Gastroesophageal sphincter (tissue), 4 donors: ENCODE measurements around the gene STUM. TPM values are rescaled to one million over a fixed set of nuclear protein-coding genes. Genes with fewer than 3 reads are reported as not detected.

Experiments used
- ATAC-seq: fragments of 150-250 bp; one replicate; pipeline ENCODE4 v1.9.1; 2016; ENCODE audit warnings: mild to moderate bottlenecking, moderate library complexity
- H3K27ac ChIP-seq, 4 donors: fragments of 200-600 bp; sonication (generic) in 3 of 4; 1 replicate in 3 of 4; 2 replicates in 1 of 4; pipeline ENCODE4 v1.5.1; 2016 to 2019
- H3K27me3 ChIP-seq: fragments of 200-600 bp; sonication (generic); one replicate; pipeline ENCODE4 v1.5.1; 2019
- H3K36me3 ChIP-seq, 2 donors: fragments of 200-600 bp; sonication (generic); one replicate each; pipeline ENCODE4 v1.5.1; 2019; ENCODE audit warnings: control low read depth in 1 of 2
- H3K4me1 ChIP-seq, 3 donors: fragments of 200-600 bp; sonication (generic); 1 replicate in 2 of 3; 2 replicates in 1 of 3; pipeline ENCODE4 v1.5.1; 2016 to 2019; ENCODE audit warnings: control low read depth in 2 of 3
- H3K4me3 ChIP-seq, 2 donors: fragments of 200-600 bp; sonication (generic); one replicate each; pipeline ENCODE4 v1.5.1; 2019; ENCODE audit warnings: mild to moderate bottlenecking in 1 of 2, moderate library complexity in 1 of 2
- H3K9me3 ChIP-seq, 3 donors: fragments of 200-600 bp; sonication (generic); one replicate each; pipeline ENCODE4 v1.5.1; 2017 to 2019; ENCODE audit warnings: control low read depth in 2 of 3
- CTCF ChIP-seq, 4 experiments: fragments of 200-600 bp in 2 of 4; fragments of 450-650 bp in 2 of 4; sonication (generic) in 1 of 4; IDR thresholded peaks; one replicate each; pipeline ENCODE4 v1.5.1; 2017 to 2019; ENCODE audit warnings: antibody characterized with exemption in 4 of 4, mild to moderate bottlenecking in 2 of 4, moderate library complexity in 2 of 4
- EP300 ChIP-seq: sonication (generic); formaldehyde crosslinking; IDR thresholded peaks from one replicate; pipeline ENCODE4 v1.6.1; 2017; ENCODE audit warnings: antibody characterized with exemption, mild to moderate bottlenecking
- POLR2A ChIP-seq, 2 donors: fragments of 450-650 bp; IDR thresholded peaks; one replicate each; pipeline ENCODE4 v1.6.1; 2017; ENCODE audit warnings: antibody characterized with exemption in 2 of 2, mild to moderate bottlenecking in 2 of 2, moderate library complexity in 1 of 2
- POLR2AphosphoS5 ChIP-seq: sonication (generic); formaldehyde crosslinking; IDR thresholded peaks from one replicate; pipeline ENCODE4 v1.6.1; 2017; ENCODE audit warnings: antibody characterized with exemption
- WGBS, 2 donors: methylation state at CpG; one replicate each; pipeline ENCODE4 v1.1.5; 2018; ENCODE audit warnings: low coverage in 1 of 2; 5-methylcytosine and 5-hydroxymethylcytosine counted together
- total RNA-seq, 4 donors: library from RNA; depleted of rRNA; stranded (reverse); fragments of >200 nt; gene quantifications; one replicate each; pipeline ENCODE4 v1.1.0, GENCODE V29; 2016

Gene STUM
- total RNA-seq, 4 donors from 2014 or later, result 2.8 to 9.1 (median 4.5) TPM

DNA sequence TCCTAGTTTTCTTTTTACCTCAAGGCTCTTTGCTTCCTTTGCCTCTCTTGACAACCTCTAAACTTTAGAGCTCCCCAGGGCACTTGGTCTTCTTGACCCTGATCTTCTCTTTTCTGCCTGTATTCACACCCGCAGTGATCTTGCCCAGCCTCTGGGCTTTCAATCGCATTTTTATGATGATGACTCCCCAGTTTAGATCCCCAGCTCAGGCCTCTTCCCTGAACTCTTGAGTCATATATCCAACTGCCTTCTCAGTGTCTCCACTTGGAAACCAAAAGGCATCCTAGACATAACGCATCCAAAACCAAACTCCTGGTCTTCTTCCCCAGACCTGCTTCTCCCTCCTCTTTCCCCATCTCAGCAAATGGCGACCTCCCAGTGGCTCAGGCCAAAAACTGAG lies 6.5 kb downstream of the STUM start:
- TF ChIP-seq EP300, result no peak
- no peaks in the 10 kb centered on the region for H3K27me3 ChIP-seq
- no peaks in the 10 kb centered on the region for H3K36me3 ChIP-seq
- H3K4me1 ChIP-seq, result peaks cover 0 to 23% (median 2%) of the 10 kb centered on the region in 3 donors
- 83 to 95% methylated on average over 4 of the region's 4 CpGs for WGBS, 2 donors
- H3K9me3 ChIP-seq, result no peaks in the 10 kb centered on the region
- no peak overlapping the region for H3K27ac ChIP-seq
- H3K4me3 ChIP-seq, result no peak overlapping the region
- no peak for ATAC-seq

DNA sequence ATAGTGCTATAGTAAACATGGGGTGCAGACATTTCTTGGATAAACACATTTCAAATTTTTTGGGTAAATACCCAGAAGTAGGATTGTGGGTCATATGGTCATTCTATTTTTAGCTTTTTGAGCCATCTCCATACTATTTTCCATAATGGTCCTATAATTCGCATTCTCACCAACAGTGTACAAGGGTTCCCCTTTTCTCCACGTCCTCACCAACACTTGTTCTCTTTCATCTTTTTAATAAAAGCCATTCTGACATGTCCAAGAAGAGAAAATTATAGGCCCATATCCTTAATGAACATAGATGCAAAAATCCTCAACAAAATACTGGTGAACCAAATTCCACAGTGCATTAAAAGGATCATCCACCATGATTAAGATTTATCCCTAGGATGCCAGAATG lies 8.9 kb downstream of the STUM start:
- Histone ChIP-seq H3K27ac (no peak overlapping the region), H3K9me3 (no peaks in the 10 kb centered on the region), H3K27me3 (no peaks in the 10 kb centered on the region), H3K4me1 (no peaks in the 10 kb centered on the region), H3K4me3 (no peak overlapping the region), H3K36me3 (no peaks in the 10 kb centered on the region)
- no peak for TF ChIP-seq EP300
- no peak for TF ChIP-seq CTCF (IDR thresholded peaks at IDR 0.05)
- no peak for TF ChIP-seq POLR2A (IDR thresholded peaks at IDR 0.05)
- no peak for TF ChIP-seq POLR2AphosphoS5
- WGBS, 2 donors, result 88 to 93% methylated on average over 2 of the region's 2 CpGs
- no peak for ATAC-seq

DNA sequence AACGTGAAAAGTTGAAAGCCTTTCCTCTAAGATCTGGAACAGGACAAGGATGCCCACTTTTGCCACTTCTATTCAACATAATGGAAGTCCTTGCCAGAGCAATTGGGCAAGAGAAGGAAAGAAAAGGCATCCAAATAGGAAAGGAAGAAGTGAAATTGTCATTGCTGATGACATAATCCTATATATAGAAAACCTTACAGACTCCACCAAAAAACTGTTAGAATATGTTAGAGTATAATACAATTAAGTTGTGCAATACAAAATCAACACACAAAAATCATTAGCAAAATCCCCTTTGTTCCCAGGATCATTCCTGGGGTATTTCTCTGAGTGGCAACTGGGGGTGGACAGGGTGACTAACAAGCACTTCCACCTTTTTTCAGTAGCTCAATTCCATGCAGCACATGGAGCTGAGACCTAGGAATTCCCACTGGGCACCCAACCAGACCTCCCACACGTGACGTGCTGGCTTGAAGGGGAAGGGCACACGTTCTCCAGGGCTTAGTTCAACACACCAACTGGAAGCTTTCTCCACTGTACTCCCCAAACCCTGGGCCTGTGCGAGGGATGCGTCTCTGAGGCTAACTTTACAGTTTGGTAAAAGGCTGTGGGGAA lies 9.6 kb downstream of the STUM start:
- Histone ChIP-seq H3K27me3 (no peaks in the 10 kb centered on the region), H3K27ac (no peak overlapping the region), H3K36me3 (no peaks in the 10 kb centered on the region), H3K9me3 (no peaks in the 10 kb centered on the region), H3K4me1 (peaks cover 0 to 5% (median under 1%) of the 10 kb centered on the region in 3 donors), H3K4me3 (no peak overlapping the region)
- TF ChIP-seq CTCF (IDR thresholded peaks at IDR 0.05) (no peak), POLR2AphosphoS5 (no peak)
- WGBS, 2 donors, result 47 to 57% methylated on average over 5 of the region's 6 CpGs
- ATAC-seq, result no peak

DNA sequence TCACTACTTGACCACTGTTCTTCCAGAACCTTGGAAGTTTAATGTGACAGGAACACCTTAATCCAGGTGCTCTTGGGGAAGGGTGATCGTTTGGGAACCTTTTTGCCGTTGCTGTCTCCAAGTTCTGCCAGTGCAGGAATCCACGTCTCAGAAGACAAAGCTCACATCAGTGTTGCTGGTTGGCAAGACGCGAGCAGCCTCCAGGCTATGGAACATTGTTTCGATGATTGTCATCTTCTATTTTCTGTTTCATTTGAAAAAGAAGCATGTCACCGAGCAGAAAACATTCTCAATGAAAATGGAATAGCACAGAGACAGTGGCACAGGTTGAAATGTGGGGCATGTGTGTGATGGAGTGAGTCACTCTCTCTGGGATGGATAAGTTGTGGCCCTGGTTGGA lies 11.7 kb downstream of the STUM start:
- no peaks in the 10 kb centered on the region for H3K36me3 ChIP-seq
- H3K27ac ChIP-seq, result no peak overlapping the region
- H3K27me3 ChIP-seq, result no peaks in the 10 kb centered on the region
- no peaks in the 10 kb centered on the region for H3K9me3 ChIP-seq
- WGBS, 2 donors, result 78 to 92% methylated on average over 5 to 7 of the region's 7 CpGs
- TF ChIP-seq POLR2AphosphoS5 (no peak), POLR2A (IDR thresholded peaks at IDR 0.05) (no peak), EP300 (no peak), CTCF (IDR thresholded peaks at IDR 0.05) (no peak)
- H3K4me3 ChIP-seq, result no peak overlapping the region
- no peak for ATAC-seq
- peaks cover 0 to 26% (median 6%) of the 10 kb centered on the region in 3 donors for H3K4me1 ChIP-seq

DNA sequence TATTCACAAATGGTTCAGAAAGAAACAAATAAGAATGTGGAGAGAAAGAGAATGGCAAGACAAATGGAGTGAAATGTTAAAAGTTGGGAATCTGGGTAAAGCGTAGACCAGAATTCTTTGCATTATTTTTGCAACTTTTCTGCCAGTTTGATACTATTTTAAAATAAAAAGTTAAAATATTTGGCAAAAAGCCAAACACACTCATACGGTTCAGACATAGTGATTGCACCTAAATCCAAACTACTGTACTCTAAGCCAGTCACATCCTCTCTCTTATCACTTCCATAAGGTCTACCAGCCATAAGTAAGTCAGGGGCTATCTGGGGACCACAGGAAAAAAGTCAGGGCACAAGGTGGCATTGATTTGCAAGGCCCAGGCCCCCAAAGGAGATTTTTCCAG lies 14.4 kb downstream of the STUM start:
- Histone ChIP-seq H3K4me1 (peaks cover 0 to 48% (median 9%) of the 10 kb centered on the region in 3 donors), H3K27me3 (no peaks in the 10 kb centered on the region), H3K36me3 (no peaks in the 10 kb centered on the region), H3K4me3 (no peak overlapping the region), H3K27ac (peak overlapping the region in 3 of 4 donors; percentile 54 to 83 (median 58)), H3K9me3 (no peaks in the 10 kb centered on the region)
- TF ChIP-seq POLR2A (IDR thresholded peaks at IDR 0.05), result no peak
- TF ChIP-seq EP300, result no peak
- TF ChIP-seq POLR2AphosphoS5, result no peak
- no peak for TF ChIP-seq CTCF (IDR thresholded peaks at IDR 0.05)
- WGBS, 2 donors, result 49 to 50% methylated on average over 2 of the region's 2 CpGs
- no peak for ATAC-seq
